HEK293 (cell line): ENCODE measurements around the gene CTSH.

ENCODE experiments used
- GLI2 ChIP-seq: fragments of 450-650 bp; formaldehyde crosslinking; IDR thresholded peaks from 2 replicates; pipeline ENCODE4; 2017; ENCODE audit warnings: missing biosample characterization, missing genetic modification characterization, low read depth, borderline replicate concordance
- HOXC10 ChIP-seq: sonication (generic); formaldehyde crosslinking; IDR thresholded peaks from 2 replicates; pipeline ENCODE4 v1.8.1; 2023; ENCODE audit warnings: mild to moderate bottlenecking, missing genetic modification reagents
- MEIS1 ChIP-seq: sonication (generic); formaldehyde crosslinking; IDR thresholded peaks from 2 replicates; pipeline ENCODE4 v1.8.1; 2022; ENCODE audit warnings: missing genetic modification reagents, mild to moderate bottlenecking, borderline replicate concordance
- REPIN1 ChIP-seq: fragments of 450-650 bp; formaldehyde crosslinking; IDR thresholded peaks from 2 replicates; pipeline ENCODE4 v1.5.1; 2017; ENCODE audit warnings: missing biosample characterization, missing genetic modification characterization, low read depth
- SP3 ChIP-seq: fragments of 450-650 bp; formaldehyde crosslinking; IDR thresholded peaks from 2 replicates; pipeline ENCODE4 v1.5.1; 2016; ENCODE audit warnings: missing biosample characterization, missing genetic modification characterization
- ZBTB10 ChIP-seq: fragments of 450-650 bp; formaldehyde crosslinking; IDR thresholded peaks from 2 replicates; pipeline ENCODE4 v1.5.1; 2016; ENCODE audit warnings: missing biosample characterization, missing genetic modification characterization
- ZBTB20 ChIP-seq: fragments of 450-650 bp; formaldehyde crosslinking; IDR thresholded peaks from 2 replicates; pipeline ENCODE4 v1.5.1; 2016; ENCODE audit warnings: missing biosample characterization, missing genetic modification characterization
- ZBTB21 ChIP-seq: fragments of 450-650 bp; formaldehyde crosslinking; IDR thresholded peaks from 2 replicates; pipeline ENCODE4 v1.5.1; 2017; ENCODE audit warnings: missing biosample characterization, missing genetic modification characterization
- ZNF169 ChIP-seq: fragments of 450-650 bp; formaldehyde crosslinking; IDR thresholded peaks from 2 replicates; pipeline ENCODE4 v1.5.1; 2016; ENCODE audit warnings: missing biosample characterization, missing genetic modification characterization
- ZNF221 ChIP-seq: fragments of 450-650 bp; formaldehyde crosslinking; IDR thresholded peaks from 2 replicates; pipeline ENCODE4 v1.5.1; 2017; ENCODE audit warnings: missing biosample characterization, missing genetic modification characterization, borderline replicate concordance
- ZNF266 ChIP-seq: fragments of 450-650 bp; formaldehyde crosslinking; IDR thresholded peaks from 2 replicates; pipeline ENCODE4 v1.5.1; 2016; ENCODE audit warnings: missing biosample characterization, missing genetic modification characterization, low read depth
- ZNF335 ChIP-seq: fragments of 450-650 bp; formaldehyde crosslinking; conservative IDR thresholded peaks from 2 replicates; pipeline ENCODE4 v1.5.1; 2016; ENCODE audit warnings: missing biosample characterization, missing genetic modification characterization
- ZNF341 ChIP-seq: fragments of 450-650 bp; formaldehyde crosslinking; IDR thresholded peaks from 2 replicates; pipeline ENCODE4; 2016; ENCODE audit warnings: low read depth, missing biosample characterization, missing genetic modification characterization
- ZNF362 ChIP-seq: fragments of 450-650 bp; formaldehyde crosslinking; IDR thresholded peaks from 2 replicates; pipeline ENCODE4 v1.5.1; 2016; ENCODE audit warnings: missing biosample characterization, missing genetic modification characterization
- ZNF433 ChIP-seq: fragments of 450-650 bp; formaldehyde crosslinking; IDR thresholded peaks from 2 replicates; pipeline ENCODE4 v1.5.1; 2016; ENCODE audit warnings: missing biosample characterization, missing genetic modification characterization, low read depth
- ZNF510 ChIP-seq: fragments of 450-650 bp; formaldehyde crosslinking; IDR thresholded peaks from 2 replicates; pipeline ENCODE4 v1.5.1; 2018; ENCODE audit warnings: mild to moderate bottlenecking, missing genetic modification characterization, missing biosample characterization; ENCODE audit not compliant: insufficient replicate concordance
- ZNF518A ChIP-seq: fragments of 450-650 bp; formaldehyde crosslinking; conservative IDR thresholded peaks from 2 replicates; pipeline ENCODE4 v1.5.1; 2016; ENCODE audit warnings: low read depth, missing biosample characterization, missing genetic modification characterization
- ZNF530 ChIP-seq: fragments of 450-650 bp; formaldehyde crosslinking; IDR thresholded peaks from 2 replicates; pipeline ENCODE4 v1.5.1; 2016; ENCODE audit warnings: low read depth, missing biosample characterization, missing genetic modification characterization
- ZNF544 ChIP-seq: fragments of 450-650 bp; formaldehyde crosslinking; IDR thresholded peaks from 2 replicates; pipeline ENCODE4 v1.5.0; 2017; ENCODE audit warnings: missing biosample characterization, missing genetic modification characterization
- ZNF561 ChIP-seq: fragments of 450-650 bp; IDR thresholded peaks from 2 replicates; pipeline ENCODE4 v1.5.1; 2018; ENCODE audit warnings: missing biosample characterization, missing genetic modification characterization, borderline replicate concordance
- ZNF571 ChIP-seq: fragments of 450-650 bp; formaldehyde crosslinking; IDR thresholded peaks from 2 replicates; pipeline ENCODE4 v1.5.0; 2017; ENCODE audit warnings: missing biosample characterization, missing genetic modification characterization
- ZNF610 ChIP-seq: fragments of 450-650 bp; formaldehyde crosslinking; IDR thresholded peaks from 2 replicates; pipeline ENCODE4 v1.5.1; 2016; ENCODE audit warnings: missing biosample characterization, missing genetic modification characterization, borderline replicate concordance
- ZNF621 ChIP-seq: fragments of 450-650 bp; formaldehyde crosslinking; IDR thresholded peaks from 2 replicates; pipeline ENCODE4 v1.5.1; 2017; ENCODE audit warnings: missing biosample characterization, missing genetic modification characterization
- ZNF843 ChIP-seq: fragments of 450-650 bp; formaldehyde crosslinking; IDR thresholded peaks from 2 replicates; pipeline ENCODE4 v1.5.1; 2016; ENCODE audit warnings: missing biosample characterization, missing genetic modification characterization
- ZXDB ChIP-seq: fragments of 450-650 bp; formaldehyde crosslinking; IDR thresholded peaks from 2 replicates; pipeline ENCODE4 v1.5.1; 2016; ENCODE audit warnings: missing biosample characterization, missing genetic modification characterization
- TF ChIP-seq, protein P1 (sequence below): fragments of 450-650 bp; formaldehyde crosslinking; IDR thresholded peaks from 2 replicates; pipeline ENCODE4 v1.5.1; 2016; ENCODE audit warnings: missing biosample characterization, missing genetic modification characterization
- TF ChIP-seq, protein P2 (sequence below): fragments of 450-650 bp; formaldehyde crosslinking; IDR thresholded peaks from 2 replicates; pipeline ENCODE4 v1.5.1; 2017; ENCODE audit warnings: missing biosample characterization, missing genetic modification characterization

Gene CTSH

GRCh38 chr15:78872972-78873792 lies 71.7 kb downstream of the CTSH start (continued):
- no peak for TF ChIP-seq ZNF518A (tag by site-specific recombination)
- TF ChIP-seq ZNF510 (tag by site-specific recombination), result no peak
- TF ChIP-seq GLI2 (tag by site-specific recombination), result no peak
- no peak; the same call in none of the 2 replicates for TF ChIP-seq ZNF341 (tag by site-specific recombination)
- peak; percentile 60 for TF ChIP-seq ZNF843 (tag by site-specific recombination)
- TF ChIP-seq SP3 (tag by site-specific recombination), result peak; percentile 60
- TF ChIP-seq ZNF544, result no peak
- peak; percentile 94 for TF ChIP-seq ZNF362 (tag by site-specific recombination)
- no peak for TF ChIP-seq ZNF621 (tag by site-specific recombination)
- TF ChIP-seq ZNF571, result no peak
- TF ChIP-seq ZNF221 (tag by site-specific recombination), result peak; percentile 71; the same call in 1 of the 2 replicates
- peak; percentile 95 for TF ChIP-seq ZNF335 (tag by site-specific recombination)
- 0 out of 2 replicates have a peak, but pooled peaks have one; percentile 24 for TF ChIP-seq REPIN1 (tag by site-specific recombination)
- TF ChIP-seq ZBTB21 (tag by site-specific recombination), result peak; percentile 63
- TF ChIP-seq ZBTB10, result peak; percentile 70
- TF ChIP-seq, protein P1, sequence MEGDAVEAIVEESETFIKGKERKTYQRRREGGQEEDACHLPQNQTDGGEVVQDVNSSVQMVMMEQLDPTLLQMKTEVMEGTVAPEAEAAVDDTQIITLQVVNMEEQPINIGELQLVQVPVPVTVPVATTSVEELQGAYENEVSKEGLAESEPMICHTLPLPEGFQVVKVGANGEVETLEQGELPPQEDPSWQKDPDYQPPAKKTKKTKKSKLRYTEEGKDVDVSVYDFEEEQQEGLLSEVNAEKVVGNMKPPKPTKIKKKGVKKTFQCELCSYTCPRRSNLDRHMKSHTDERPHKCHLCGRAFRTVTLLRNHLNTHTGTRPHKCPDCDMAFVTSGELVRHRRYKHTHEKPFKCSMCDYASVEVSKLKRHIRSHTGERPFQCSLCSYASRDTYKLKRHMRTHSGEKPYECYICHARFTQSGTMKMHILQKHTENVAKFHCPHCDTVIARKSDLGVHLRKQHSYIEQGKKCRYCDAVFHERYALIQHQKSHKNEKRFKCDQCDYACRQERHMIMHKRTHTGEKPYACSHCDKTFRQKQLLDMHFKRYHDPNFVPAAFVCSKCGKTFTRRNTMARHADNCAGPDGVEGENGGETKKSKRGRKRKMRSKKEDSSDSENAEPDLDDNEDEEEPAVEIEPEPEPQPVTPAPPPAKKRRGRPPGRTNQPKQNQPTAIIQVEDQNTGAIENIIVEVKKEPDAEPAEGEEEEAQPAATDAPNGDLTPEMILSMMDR (tag by site-specific recombination), result peak; percentile 93
- TF ChIP-seq ZXDB, result peak; percentile 83
- TF ChIP-seq MEIS1 (CRISPR knock-in tag), result no peak
- TF ChIP-seq ZBTB20 (tag by site-specific recombination), result peak; percentile 95
- no peak for TF ChIP-seq ZNF433 (tag by site-specific recombination)
- no peak for TF ChIP-seq ZNF266
- no peak for TF ChIP-seq ZNF169 (tag by site-specific recombination)
- no peak for TF ChIP-seq ZNF530
- TF ChIP-seq HOXC10, result no peak
- TF ChIP-seq, protein P2, sequence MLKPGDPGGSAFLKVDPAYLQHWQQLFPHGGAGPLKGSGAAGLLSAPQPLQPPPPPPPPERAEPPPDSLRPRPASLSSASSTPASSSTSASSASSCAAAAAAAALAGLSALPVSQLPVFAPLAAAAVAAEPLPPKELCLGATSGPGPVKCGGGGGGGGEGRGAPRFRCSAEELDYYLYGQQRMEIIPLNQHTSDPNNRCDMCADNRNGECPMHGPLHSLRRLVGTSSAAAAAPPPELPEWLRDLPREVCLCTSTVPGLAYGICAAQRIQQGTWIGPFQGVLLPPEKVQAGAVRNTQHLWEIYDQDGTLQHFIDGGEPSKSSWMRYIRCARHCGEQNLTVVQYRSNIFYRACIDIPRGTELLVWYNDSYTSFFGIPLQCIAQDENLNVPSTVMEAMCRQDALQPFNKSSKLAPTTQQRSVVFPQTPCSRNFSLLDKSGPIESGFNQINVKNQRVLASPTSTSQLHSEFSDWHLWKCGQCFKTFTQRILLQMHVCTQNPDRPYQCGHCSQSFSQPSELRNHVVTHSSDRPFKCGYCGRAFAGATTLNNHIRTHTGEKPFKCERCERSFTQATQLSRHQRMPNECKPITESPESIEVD (tag by site-specific recombination), result no peak; the same call in 1 of the 2 replicates
- TF ChIP-seq ZNF610 (tag by site-specific recombination), result peak; percentile 40; the same call in 1 of the 2 replicates
- peak; percentile 90 for TF ChIP-seq ZNF561 (tag by site-specific recombination)
